A673 (cell line): ENCODE results near the gene ST13. TPM values are rescaled to one million over a fixed set of nuclear protein-coding genes. Genes with fewer than 3 reads are reported as not detected.
"Not testable (repeated sequence)": the region's sequence is repeated elsewhere in the genome, so short reads cannot be mapped to it uniquely, and the experiment has no call there.

Source experiments
- BruUV-seq: library from RNA; stranded (reverse); fragments of 400-500 nt; replicated peaks from 2 replicates; lab custom pipeline; 2021; lab: Mats Ljungman, UMichigan
- CTCF ChIA-PET: fragments of 300-600 bp; sonication (Branson Sonifier 250); formaldehyde crosslinking; loops from one replicate; lab custom pipeline; 2022; ENCODE audit warnings: antibody characterized with exemption; lab: Charles Lee
- POLR2A ChIA-PET: fragments of 300-600 bp; sonication (Branson Sonifier 250); formaldehyde crosslinking; loops from one replicate; lab custom pipeline; 2022; ENCODE audit warnings: antibody characterized with exemption; ENCODE audit not compliant: low non-redundant PET; lab: Charles Lee
- DNase-seq: peaks from one replicate; pipeline ENCODE4 v3.0.0-alpha.2; 2015; ENCODE audit warnings: low spot score
- H3K27ac ChIP-seq: fragments of 200-600 bp; sonication (generic); 2 replicates; pipeline ENCODE4 v1.5.1; 2016; ENCODE audit warnings: mixed run types, low read depth, mild to moderate bottlenecking, mixed read lengths, antibody characterized with exemption, low read length; ENCODE audit not compliant: poor library complexity, severe bottlenecking
- H3K27me3 ChIP-seq: fragments of 200-600 bp; sonication (generic); replicated peaks from 2 replicates; pipeline ENCODE4 v1.6.1; 2017; ENCODE audit warnings: mixed run types, low read depth, mild to moderate bottlenecking, mixed read lengths, antibody characterized with exemption, low read length; ENCODE audit not compliant: insufficient read depth, poor library complexity
- H3K36me3 ChIP-seq: fragments of 200-600 bp; sonication (generic); 2 replicates; pipeline ENCODE4 v1.6.1; 2016; ENCODE audit warnings: mixed run types, mild to moderate bottlenecking, mixed read lengths, antibody characterized with exemption, low read length; ENCODE audit not compliant: insufficient read depth, poor library complexity, severe bottlenecking
- H3K4me1 ChIP-seq: fragments of 200-600 bp; sonication (generic); 2 replicates; pipeline ENCODE4 v1.6.1; 2017; ENCODE audit warnings: mixed run types, mild to moderate bottlenecking, mixed read lengths, antibody characterized with exemption, low read length; ENCODE audit not compliant: insufficient read depth, poor library complexity, severe bottlenecking
- H3K4me3 ChIP-seq: fragments of 200-600 bp; sonication (generic); 2 replicates; pipeline ENCODE4 v1.5.1; 2016; ENCODE audit warnings: low read depth, mixed run types, mild to moderate bottlenecking, mixed read lengths, low read length; ENCODE audit not compliant: poor library complexity, severe bottlenecking
- H3K9me3 ChIP-seq: fragments of 200-600 bp; sonication (generic); 2 replicates; pipeline ENCODE4 v1.6.1; 2016; ENCODE audit warnings: mixed run types, low read depth, mild to moderate bottlenecking, mixed read lengths, antibody characterized with exemption, low read length; ENCODE audit not compliant: poor library complexity, severe bottlenecking
- EZH2 ChIP-seq: fragments of 200-600 bp; sonication (generic); IDR thresholded peaks from 2 replicates; pipeline ENCODE4 v1.6.1; 2017; ENCODE audit warnings: borderline replicate concordance, low read depth, mild to moderate bottlenecking, mixed read lengths, antibody characterized with exemption, low read length; ENCODE audit not compliant: poor library complexity, severe bottlenecking
- intact Hi-C: fragments of 100-400 bp; cut with micrococcal nuclease; formaldehyde crosslinking; loops from one replicate; pipeline ENCODE4 v1.10.0; 2022; ENCODE audit not compliant: unreplicated experiment
- total RNA-seq: library from RNA; stranded (reverse); gene quantifications from 2 replicates; pipeline ENCODE4 v1.2.3, GENCODE V29; 2021
- TF ChIP-seq, protein P1 (sequence below): fragments of 300-800, 200-600 bp; sonication (generic); conservative IDR thresholded peaks from 2 replicates; pipeline ENCODE4 v1.5.1; 2017; ENCODE audit warnings: low read depth, mild to moderate bottlenecking, antibody characterized with exemption, low read length, moderate library complexity, mixed read lengths

ST13 gene
- total RNA-seq, 1 experiment from 2014 or later = 337 TPM

GRCh38 chr22:40791241-40791640 is 65.2 kb downstream of the ST13 start:
- TF ChIP-seq, protein P1, sequence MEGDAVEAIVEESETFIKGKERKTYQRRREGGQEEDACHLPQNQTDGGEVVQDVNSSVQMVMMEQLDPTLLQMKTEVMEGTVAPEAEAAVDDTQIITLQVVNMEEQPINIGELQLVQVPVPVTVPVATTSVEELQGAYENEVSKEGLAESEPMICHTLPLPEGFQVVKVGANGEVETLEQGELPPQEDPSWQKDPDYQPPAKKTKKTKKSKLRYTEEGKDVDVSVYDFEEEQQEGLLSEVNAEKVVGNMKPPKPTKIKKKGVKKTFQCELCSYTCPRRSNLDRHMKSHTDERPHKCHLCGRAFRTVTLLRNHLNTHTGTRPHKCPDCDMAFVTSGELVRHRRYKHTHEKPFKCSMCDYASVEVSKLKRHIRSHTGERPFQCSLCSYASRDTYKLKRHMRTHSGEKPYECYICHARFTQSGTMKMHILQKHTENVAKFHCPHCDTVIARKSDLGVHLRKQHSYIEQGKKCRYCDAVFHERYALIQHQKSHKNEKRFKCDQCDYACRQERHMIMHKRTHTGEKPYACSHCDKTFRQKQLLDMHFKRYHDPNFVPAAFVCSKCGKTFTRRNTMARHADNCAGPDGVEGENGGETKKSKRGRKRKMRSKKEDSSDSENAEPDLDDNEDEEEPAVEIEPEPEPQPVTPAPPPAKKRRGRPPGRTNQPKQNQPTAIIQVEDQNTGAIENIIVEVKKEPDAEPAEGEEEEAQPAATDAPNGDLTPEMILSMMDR = no peak
- no peak for TF ChIP-seq EZH2
- Histone ChIP-seq H3K27ac (peak overlapping the region; percentile 67), H3K36me3 (peaks cover 13% of the 10 kb centered on the region), H3K4me1 (peaks cover 31% of the 10 kb centered on the region), H3K27me3 (no peaks in the 10 kb centered on the region), H3K9me3 (no peaks in the 10 kb centered on the region), H3K4me3 (no peak overlapping the region)
- DNase-seq = peak; percentile 95
- ChIA-PET POLR2A (no interaction called here), CTCF (no interaction called here)
- BruUV-seq = no TSS peak
- intact Hi-C loops = no loop called here

DNA sequence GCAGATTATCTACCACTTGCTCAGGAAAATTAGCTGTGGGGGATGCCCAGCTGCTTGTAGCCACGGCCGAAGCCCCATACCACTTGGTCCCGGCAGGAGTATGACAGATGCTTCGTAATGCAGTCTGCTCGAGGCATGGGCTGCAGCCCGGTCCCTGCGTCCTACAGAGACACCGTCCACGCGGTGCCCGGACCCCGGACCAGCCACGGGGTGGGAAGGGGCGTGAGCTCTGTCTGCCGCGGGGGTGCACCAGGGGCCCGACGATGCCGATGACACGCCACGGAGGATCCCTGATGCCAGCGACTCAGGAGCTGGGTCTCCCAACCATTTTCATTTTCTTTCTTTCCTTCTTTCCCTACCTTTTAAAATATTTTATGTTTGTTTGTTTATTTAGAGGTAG is 67.3 kb downstream of the ST13 start:
- H3K9me3 ChIP-seq = no peaks in the 10 kb centered on the region

DNA sequence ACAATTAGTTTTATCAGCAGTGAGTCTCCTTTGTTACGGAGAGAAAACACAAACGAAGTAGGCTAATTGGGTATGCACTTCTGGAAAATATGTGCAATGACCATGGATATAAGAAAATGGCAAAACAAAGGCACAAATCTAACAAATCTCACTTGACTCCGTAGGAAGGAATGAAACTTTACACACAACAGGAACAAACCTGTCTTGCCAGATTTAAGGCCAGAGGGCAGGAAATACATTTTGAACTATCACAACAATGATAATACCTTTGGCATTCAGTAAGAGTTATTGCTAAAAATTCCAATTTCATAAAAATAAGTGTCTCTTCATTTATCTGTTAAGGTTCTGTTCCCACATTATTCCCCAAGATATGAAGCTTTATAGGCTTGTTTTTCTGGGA is 73.9 kb downstream of the ST13 start:
- Histone ChIP-seq H3K27ac (no peak overlapping the region), H3K9me3 (no peaks in the 10 kb centered on the region), H3K4me1 (no peaks in the 10 kb centered on the region), H3K4me3 (no peak overlapping the region), H3K36me3 (peaks cover 21% of the 10 kb centered on the region), H3K27me3 (no peaks in the 10 kb centered on the region)
- intact Hi-C loops = no loop called here
- no peak for DNase-seq
- ChIA-PET CTCF (no interaction called here), POLR2A (no interaction called here)
- no peak for TF ChIP-seq EZH2
- TF ChIP-seq, protein P1 = no peak
- BruUV-seq = no TSS peak

More for the DNA sequence above, 67.3 kb downstream of the ST13 start:
- no TSS peak for BruUV-seq
- ChIA-PET POLR2A (no interaction called here), CTCF (no interaction called here)
- no peak for DNase-seq
- Histone ChIP-seq H3K27me3 (no peaks in the 10 kb centered on the region), H3K27ac (no peak overlapping the region), H3K4me3 (no peak overlapping the region), H3K4me1 (peaks cover 31% of the 10 kb centered on the region), H3K36me3 (peaks cover 17% of the 10 kb centered on the region)
- TF ChIP-seq, protein P1 = no peak
- TF ChIP-seq EZH2 = no peak
- intact Hi-C loops = no loop called here

DNA sequence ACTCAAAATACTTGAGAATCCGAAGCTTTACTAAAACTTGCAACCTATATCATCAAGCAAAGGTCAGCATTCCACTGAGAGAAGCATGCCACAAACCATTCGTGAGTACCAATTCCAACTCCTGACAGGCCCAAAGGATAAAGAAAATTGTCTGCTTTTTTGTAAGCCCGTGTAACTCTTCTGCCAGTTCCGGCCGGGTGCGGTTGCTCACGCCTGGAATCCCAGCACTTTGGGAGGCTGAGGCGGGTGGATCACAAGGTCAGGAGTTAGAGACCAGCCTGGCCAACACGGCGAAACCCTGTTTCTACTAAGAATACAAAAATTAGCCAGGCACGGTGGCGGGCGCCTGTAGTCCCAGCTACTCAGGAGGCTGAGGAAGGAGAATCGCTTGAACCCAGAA is 74.7 kb downstream of the ST13 start:
- H3K27me3 ChIP-seq, H3K4me1 ChIP-seq, DNase-seq, H3K9me3 ChIP-seq, BruUV-seq, H3K27ac ChIP-seq, H3K4me3 ChIP-seq, CTCF ChIA-PET, intact Hi-C loops, POLR2A ChIA-PET: not testable (repeated sequence)
- peaks cover 27% of the 10 kb centered on the region for H3K36me3 ChIP-seq
